Measurements from ENCODE around the gene TENT4A. TPM values are rescaled to one million over a fixed set of nuclear protein-coding genes. Genes with fewer than 3 reads are reported as not detected.

TENT4A gene
- total RNA-seq, 4 donors from 2014 or later: 14.1 to 43.3 (median 27.2) TPM

GRCh38 chr5:6726006-6726405 is 12.8 kb downstream of the TENT4A start:
- H3K4me1 ChIP-seq: peaks cover 8 to 19% of the 10 kb centered on the region in 2 donors
- H3K4me3 ChIP-seq: no peak overlapping the region
- intact Hi-C loops (cut with DNase I; ENCODE audit: low total_unique reads): no loop called here
- no peak for TF ChIP-seq CTCF (IDR thresholded peaks at IDR 0.05)
- no peak for TF ChIP-seq POLR2A (IDR thresholded peaks at IDR 0.05)
- H3K27ac ChIP-seq: no peak overlapping the region
- no peaks in the 10 kb centered on the region for H3K36me3 ChIP-seq
- no peaks in the 10 kb centered on the region for H3K27me3 ChIP-seq
- H3K9me3 ChIP-seq: no peaks in the 10 kb centered on the region
- DNase-seq: no peak

- Histone ChIP-seq H3K9me3 (no peaks in the 10 kb centered on the region), H3K27ac (no peak overlapping the region), H3K36me3 (no peaks in the 10 kb centered on the region), H3K4me1 (peaks cover 12 to 16% of the 10 kb centered on the region in 2 donors), H3K4me3 (no peak overlapping the region), H3K27me3 (no peaks in the 10 kb centered on the region)
- DNase-seq: no peak
- TF ChIP-seq CTCF (IDR thresholded peaks at IDR 0.05): no peak
- no peak for TF ChIP-seq POLR2A (IDR thresholded peaks at IDR 0.05)
- intact Hi-C loops (cut with DNase I; ENCODE audit: low total_unique reads): no loop called here
These were observed 14.0 kb downstream of the TENT4A start for GRCh38 chr5:6727231-6727630.

- TF ChIP-seq CTCF (IDR thresholded peaks at IDR 0.05) (no peak), POLR2A (IDR thresholded peaks at IDR 0.05) (no peak)
- DNase-seq: no peak
- Histone ChIP-seq H3K27ac (no peak overlapping the region), H3K4me1 (peaks cover 12 to 14% of the 10 kb centered on the region in 2 donors), H3K9me3 (no peaks in the 10 kb centered on the region), H3K36me3 (no peaks in the 10 kb centered on the region), H3K4me3 (no peak overlapping the region), H3K27me3 (no peaks in the 10 kb centered on the region)
- intact Hi-C loops (cut with DNase I; ENCODE audit: low total_unique reads): no loop called here
These were observed 15.0 kb downstream of the TENT4A start for GRCh38 chr5:6728011-6728794.

GRCh38 chr5:6728795-6729183 is 15.6 kb downstream of the TENT4A start:
- Histone ChIP-seq H3K36me3 (no peaks in the 10 kb centered on the region), H3K9me3 (no peaks in the 10 kb centered on the region), H3K4me1 (peaks cover 8 to 14% of the 10 kb centered on the region in 2 donors), H3K27me3 (no peaks in the 10 kb centered on the region), H3K4me3 (no peak overlapping the region), H3K27ac (no peak overlapping the region)
- TF ChIP-seq CTCF (IDR thresholded peaks at IDR 0.05): no peak
- TF ChIP-seq POLR2A (IDR thresholded peaks at IDR 0.05): no peak
- intact Hi-C loops (cut with DNase I; ENCODE audit: low total_unique reads): no loop called here
- DNase-seq: no peak
